Esophagus muscularis mucosa (tissue), 3 donors: ENCODE data around the gene MAP2K6.

Source experiments
- CTCF ChIP-seq, 3 experiments: fragments of 200-600 bp in 2 of 3; fragments of 450-650 bp in 1 of 3; sonication (generic) in 2 of 3; IDR thresholded peaks; one replicate each; pipeline ENCODE4 v1.5.1; 2017 to 2019; ENCODE audit warnings: antibody characterized with exemption in 3 of 3, mild to moderate bottlenecking in 2 of 3, moderate library complexity in 1 of 3
- POLR2A ChIP-seq: fragments of 450-650 bp; IDR thresholded peaks from one replicate; pipeline ENCODE4 v1.6.1; 2017; ENCODE audit warnings: antibody characterized with exemption, moderate library complexity, mild to moderate bottlenecking, low read depth
- POLR2AphosphoS5 ChIP-seq, 2 donors: sonication (generic); formaldehyde crosslinking; IDR thresholded peaks; one replicate each; pipeline ENCODE4 v1.6.1; 2017; ENCODE audit warnings: antibody characterized with exemption in 2 of 2

- TF ChIP-seq POLR2A: no peak
- TF ChIP-seq CTCF (IDR thresholded peaks at IDR 0.05): no peak
- TF ChIP-seq POLR2AphosphoS5 (IDR thresholded peaks at IDR 0.05): no peak
These were observed 2.7 kb upstream of the MAP2K6 start for GRCh38 chr17:69411766-69412165.
